ENCODE measurements around the gene AK4. TPM values are rescaled to one million over a fixed set of nuclear protein-coding genes. Genes with fewer than 3 reads are reported as not detected.

Gene AK4
- total and polyA plus RNA-seq, 2 donors = 5.9 to 11.5 TPM

- H3K27me3 ChIP-seq (ENCODE audit: control insufficient read depth in 2 of 2, insufficient read depth in 1 of 2, low read length in 1 of 2) = no peaks in the 10 kb centered on the region
- H3K9me3 ChIP-seq (ENCODE audit: control insufficient read depth in 2 of 2, insufficient read depth in 1 of 2, low read length in 1 of 2) = no peaks in the 10 kb centered on the region
- H3K27ac ChIP-seq (ENCODE audit: low read depth in 1 of 2, low read length in 1 of 2) = no peak overlapping the region
- no peaks in the 10 kb centered on the region for H3K36me3 ChIP-seq (ENCODE audit: control insufficient read depth in 2 of 2, insufficient read depth in 2 of 2, low read length in 1 of 2)
- no peak for DNase-seq (ENCODE audit: low read depth in 6 of 9, low spot score in 9 of 9)
- H3K4me1 ChIP-seq (ENCODE audit: control insufficient read depth in 2 of 2, insufficient read depth in 2 of 2, low read length in 2 of 2) = no peaks in the 10 kb centered on the region
- 95% methylated on average over 5 of the region's 5 CpGs for WGBS
- H3K4me3 ChIP-seq (ENCODE audit: low read length in 2 of 2) = no peak overlapping the region
Measured at GRCh38 chr1:65196926-65197325, 48.9 kb downstream of the AK4 start.

DNA sequence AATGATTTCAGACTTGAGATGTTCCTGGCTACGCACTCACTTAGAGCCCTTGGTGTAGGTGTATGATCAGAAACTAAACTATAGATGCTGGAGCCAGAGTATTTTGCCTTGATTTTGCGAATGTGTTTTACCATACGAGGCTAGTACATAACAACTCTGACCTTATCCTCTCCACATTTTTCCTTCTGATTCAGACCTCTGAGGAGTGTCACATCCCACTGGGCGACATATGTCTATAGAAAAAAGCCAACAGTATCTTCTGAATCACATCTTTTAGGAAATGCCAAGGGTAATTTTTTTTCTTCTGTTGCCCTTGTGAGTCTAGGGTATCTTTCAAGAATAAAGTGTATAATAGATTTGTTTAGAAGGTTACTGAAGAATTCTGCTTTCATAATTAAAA, 49.6 kb downstream of the AK4 start:
- WGBS = 96% methylated on average over 4 of the region's 4 CpGs
- Histone ChIP-seq H3K4me1 (ENCODE audit: control insufficient read depth in 2 of 2, insufficient read depth in 2 of 2, low read length in 2 of 2) (no peaks in the 10 kb centered on the region), H3K9me3 (ENCODE audit: control insufficient read depth in 2 of 2, insufficient read depth in 1 of 2, low read length in 1 of 2) (no peaks in the 10 kb centered on the region), H3K27ac (ENCODE audit: low read depth in 1 of 2, low read length in 1 of 2) (no peak overlapping the region), H3K4me3 (ENCODE audit: low read length in 2 of 2) (no peak overlapping the region), H3K36me3 (ENCODE audit: control insufficient read depth in 2 of 2, insufficient read depth in 2 of 2, low read length in 1 of 2) (no peaks in the 10 kb centered on the region), H3K27me3 (ENCODE audit: control insufficient read depth in 2 of 2, insufficient read depth in 1 of 2, low read length in 1 of 2) (no peaks in the 10 kb centered on the region)
- no peak for DNase-seq (ENCODE audit: low read depth in 6 of 9, low spot score in 9 of 9)

GRCh38 chr1:65198096-65198495, 50.1 kb downstream of the AK4 start:
- no peaks in the 10 kb centered on the region for H3K27me3 ChIP-seq (ENCODE audit: control insufficient read depth in 2 of 2, insufficient read depth in 1 of 2, low read length in 1 of 2)
- H3K27ac ChIP-seq (ENCODE audit: low read depth in 1 of 2, low read length in 1 of 2) = no peak overlapping the region
- no peaks in the 10 kb centered on the region for H3K9me3 ChIP-seq (ENCODE audit: control insufficient read depth in 2 of 2, insufficient read depth in 1 of 2, low read length in 1 of 2)
- no peak overlapping the region for H3K4me3 ChIP-seq (ENCODE audit: low read length in 2 of 2)
- no peaks in the 10 kb centered on the region for H3K4me1 ChIP-seq (ENCODE audit: control insufficient read depth in 2 of 2, insufficient read depth in 2 of 2, low read length in 2 of 2)
- WGBS = 61% methylated on average over 1 of the region's 1 CpG
- H3K36me3 ChIP-seq (ENCODE audit: control insufficient read depth in 2 of 2, insufficient read depth in 2 of 2, low read length in 1 of 2) = no peaks in the 10 kb centered on the region
- no peak for DNase-seq (ENCODE audit: low read depth in 6 of 9, low spot score in 9 of 9)

- WGBS = 73% methylated on average over 2 of the region's 2 CpGs
- H3K4me1 ChIP-seq (ENCODE audit: control insufficient read depth in 2 of 2, insufficient read depth in 2 of 2, low read length in 2 of 2) = no peaks in the 10 kb centered on the region
- no peak overlapping the region for H3K4me3 ChIP-seq (ENCODE audit: low read length in 2 of 2)
- H3K27ac ChIP-seq (ENCODE audit: low read depth in 1 of 2, low read length in 1 of 2) = no peak overlapping the region
- no peaks in the 10 kb centered on the region for H3K27me3 ChIP-seq (ENCODE audit: control insufficient read depth in 2 of 2, insufficient read depth in 1 of 2, low read length in 1 of 2)
- H3K9me3 ChIP-seq (ENCODE audit: control insufficient read depth in 2 of 2, insufficient read depth in 1 of 2, low read length in 1 of 2) = no peaks in the 10 kb centered on the region
- no peaks in the 10 kb centered on the region for H3K36me3 ChIP-seq (ENCODE audit: control insufficient read depth in 2 of 2, insufficient read depth in 2 of 2, low read length in 1 of 2)
- DNase-seq (ENCODE audit: low read depth in 6 of 9, low spot score in 9 of 9) = no peak
Measured at GRCh38 chr1:65200411-65200810, 52.4 kb downstream of the AK4 start.

GRCh38 chr1:65206836-65207235, 58.8 kb downstream of the AK4 start:
- H3K4me1 ChIP-seq (ENCODE audit: control insufficient read depth in 2 of 2, insufficient read depth in 2 of 2, low read length in 2 of 2) = peaks cover 4 to 9% of the 10 kb centered on the region in 2 donors
- H3K27ac ChIP-seq (ENCODE audit: low read depth in 1 of 2, low read length in 1 of 2) = peak overlapping the region in 1 of 2 donors; percentile 61
- 95% methylated on average over 2 of the region's 2 CpGs for WGBS
- no peak overlapping the region for H3K4me3 ChIP-seq (ENCODE audit: low read length in 2 of 2)
- no peak for DNase-seq (ENCODE audit: low read depth in 6 of 9, low spot score in 9 of 9)
- H3K9me3 ChIP-seq (ENCODE audit: control insufficient read depth in 2 of 2, insufficient read depth in 1 of 2, low read length in 1 of 2) = no peaks in the 10 kb centered on the region
- no peaks in the 10 kb centered on the region for H3K27me3 ChIP-seq (ENCODE audit: control insufficient read depth in 2 of 2, insufficient read depth in 1 of 2, low read length in 1 of 2)
- H3K36me3 ChIP-seq (ENCODE audit: control insufficient read depth in 2 of 2, insufficient read depth in 2 of 2, low read length in 1 of 2) = no peaks in the 10 kb centered on the region

- Histone ChIP-seq H3K27me3 (ENCODE audit: control insufficient read depth in 2 of 2, insufficient read depth in 1 of 2, low read length in 1 of 2) (no peaks in the 10 kb centered on the region), H3K27ac (ENCODE audit: low read depth in 1 of 2, low read length in 1 of 2) (peak overlapping the region in 1 of 2 donors; percentile 61), H3K36me3 (ENCODE audit: control insufficient read depth in 2 of 2, insufficient read depth in 2 of 2, low read length in 1 of 2) (no peaks in the 10 kb centered on the region), H3K9me3 (ENCODE audit: control insufficient read depth in 2 of 2, insufficient read depth in 1 of 2, low read length in 1 of 2) (no peaks in the 10 kb centered on the region), H3K4me1 (ENCODE audit: control insufficient read depth in 2 of 2, insufficient read depth in 2 of 2, low read length in 2 of 2) (peaks cover 4 to 9% of the 10 kb centered on the region in 2 donors), H3K4me3 (ENCODE audit: low read length in 2 of 2) (no peak overlapping the region)
- DNase-seq (ENCODE audit: low read depth in 6 of 9, low spot score in 9 of 9) = peak in 5 of 9 donors; percentile 21 to 64 (median 28)
- WGBS = 34% methylated on average over 4 of the region's 4 CpGs
Measured at GRCh38 chr1:65207317-65207716, 59.3 kb downstream of the AK4 start.

- Histone ChIP-seq H3K27me3 (ENCODE audit: control insufficient read depth in 2 of 2, insufficient read depth in 1 of 2, low read length in 1 of 2) (no peaks in the 10 kb centered on the region), H3K36me3 (ENCODE audit: control insufficient read depth in 2 of 2, insufficient read depth in 2 of 2, low read length in 1 of 2) (no peaks in the 10 kb centered on the region), H3K4me1 (ENCODE audit: control insufficient read depth in 2 of 2, insufficient read depth in 2 of 2, low read length in 2 of 2) (peaks cover 4 to 9% of the 10 kb centered on the region in 2 donors), H3K27ac (ENCODE audit: low read depth in 1 of 2, low read length in 1 of 2) (no peak overlapping the region), H3K4me3 (ENCODE audit: low read length in 2 of 2) (no peak overlapping the region), H3K9me3 (ENCODE audit: control insufficient read depth in 2 of 2, insufficient read depth in 1 of 2, low read length in 1 of 2) (no peaks in the 10 kb centered on the region)
- WGBS = 97% methylated on average over 8 of the region's 8 CpGs
- no peak for DNase-seq (ENCODE audit: low read depth in 6 of 9, low spot score in 9 of 9)
Measured at GRCh38 chr1:65208563-65208973, 60.6 kb downstream of the AK4 start.

DNA sequence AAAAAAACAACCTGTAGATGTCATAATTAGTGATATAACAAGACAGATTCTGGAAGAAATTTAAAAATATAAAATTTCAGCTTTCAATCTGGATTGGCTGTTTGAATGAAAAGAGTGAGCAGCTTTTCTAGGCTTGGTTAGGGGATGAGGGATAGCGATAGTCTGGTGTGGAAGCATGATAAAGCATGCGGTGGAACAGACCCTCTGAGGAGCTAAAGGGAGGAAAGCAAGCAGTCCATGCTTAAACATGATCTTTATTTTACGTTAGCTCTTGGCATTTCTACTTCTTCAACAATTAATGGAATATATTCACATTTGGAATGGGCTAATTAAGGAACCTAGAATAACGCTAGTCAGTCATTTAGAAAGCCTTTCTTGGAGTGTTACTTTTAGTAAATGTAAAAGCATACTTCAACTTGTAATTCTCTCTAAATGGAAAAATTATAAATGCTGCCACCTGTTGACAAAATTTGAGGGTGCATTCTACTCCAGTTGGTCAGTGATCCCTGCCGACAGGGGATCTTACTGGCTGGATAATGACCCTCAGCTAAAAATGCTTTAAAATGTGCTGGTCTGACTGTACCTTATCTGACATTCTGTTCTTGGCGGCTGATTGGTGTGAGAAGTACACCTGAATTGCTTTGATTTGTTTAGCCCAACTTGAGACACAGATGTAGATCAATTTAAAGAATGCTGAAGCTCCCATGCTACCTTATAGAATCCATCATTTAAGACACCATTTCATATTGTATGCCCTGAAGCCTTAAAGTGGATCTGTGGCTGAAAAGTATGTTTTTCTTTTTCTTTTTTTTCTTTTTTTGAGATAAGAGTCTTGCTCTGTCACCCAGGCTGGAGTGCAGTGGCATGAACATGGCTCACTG, 61.2 kb downstream of the AK4 start:
- WGBS = 68% methylated on average over 6 of the region's 6 CpGs
- Histone ChIP-seq H3K4me1 (ENCODE audit: control insufficient read depth in 2 of 2, insufficient read depth in 2 of 2, low read length in 2 of 2) (peaks cover 4 to 9% of the 10 kb centered on the region in 2 donors), H3K27ac (ENCODE audit: low read depth in 1 of 2, low read length in 1 of 2) (no peak overlapping the region), H3K9me3 (ENCODE audit: control insufficient read depth in 2 of 2, insufficient read depth in 1 of 2, low read length in 1 of 2) (no peaks in the 10 kb centered on the region), H3K27me3 (ENCODE audit: control insufficient read depth in 2 of 2, insufficient read depth in 1 of 2, low read length in 1 of 2) (no peaks in the 10 kb centered on the region), H3K36me3 (ENCODE audit: control insufficient read depth in 2 of 2, insufficient read depth in 2 of 2, low read length in 1 of 2) (no peaks in the 10 kb centered on the region), H3K4me3 (ENCODE audit: low read length in 2 of 2) (no peak overlapping the region)
- peak in 5 of 9 donors; percentile 9 to 50 (median 28) for DNase-seq (ENCODE audit: low read depth in 6 of 9, low spot score in 9 of 9)

DNA sequence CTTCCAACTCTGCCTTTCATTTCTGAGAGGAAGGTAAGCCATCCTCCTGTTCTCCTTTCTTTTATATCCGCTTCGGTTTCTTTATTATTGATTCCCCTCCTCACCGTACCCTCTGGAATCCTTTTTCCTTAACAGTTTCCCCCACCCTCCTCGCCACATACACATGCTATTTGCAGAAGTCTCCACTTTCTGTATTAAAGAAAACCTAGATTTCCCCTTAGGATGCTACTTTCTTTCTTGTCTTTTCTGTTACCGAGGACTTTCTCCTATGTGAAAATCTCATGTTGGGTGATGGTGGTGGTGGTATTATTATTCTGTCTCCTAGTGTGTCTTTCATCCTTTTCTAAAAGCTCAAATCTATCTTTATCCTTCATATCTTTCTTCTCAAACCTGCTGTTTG, 62.3 kb downstream of the AK4 start:
- Histone ChIP-seq H3K4me3 (ENCODE audit: low read length in 2 of 2) (no peak overlapping the region), H3K9me3 (ENCODE audit: control insufficient read depth in 2 of 2, insufficient read depth in 1 of 2, low read length in 1 of 2) (no peaks in the 10 kb centered on the region), H3K4me1 (ENCODE audit: control insufficient read depth in 2 of 2, insufficient read depth in 2 of 2, low read length in 2 of 2) (peaks cover 4 to 9% of the 10 kb centered on the region in 2 donors), H3K36me3 (ENCODE audit: control insufficient read depth in 2 of 2, insufficient read depth in 2 of 2, low read length in 1 of 2) (no peaks in the 10 kb centered on the region), H3K27me3 (ENCODE audit: control insufficient read depth in 2 of 2, insufficient read depth in 1 of 2, low read length in 1 of 2) (no peaks in the 10 kb centered on the region), H3K27ac (ENCODE audit: low read depth in 1 of 2, low read length in 1 of 2) (no peak overlapping the region)
- no peak for DNase-seq (ENCODE audit: low read depth in 6 of 9, low spot score in 9 of 9)
- WGBS = 96% methylated on average over 5 of the region's 5 CpGs
